Hepatic stellate cell (primary cell): ENCODE measurements around the gene PPM1M.
A peak's percentile ranks its signal among the peaks of the same experiment; 100 is the strongest.
"Not testable (repeated sequence)": the region's sequence is repeated elsewhere in the genome, so short reads cannot be mapped to it uniquely, and the experiment has no call there.

ENCODE experiments used
- DNase-seq: peaks from one replicate; pipeline ENCODE4 v3.0.0; 2011; ENCODE audit warnings: low spot score

PPM1M gene

GRCh38 chr3:52247409-52248164 lies 2.0 kb downstream of the PPM1M start:
- DNase-seq = no peak

- no peak for DNase-seq
These were observed 2.6 kb downstream of the PPM1M start for GRCh38 chr3:52248165-52248541.

- DNase-seq = no peak
These were observed 3.4 kb downstream of the PPM1M start for GRCh38 chr3:52248816-52249547.

GRCh38 chr3:52249683-52250082 lies 4.1 kb downstream of the PPM1M start:
- no peak for DNase-seq

- DNase-seq = no peak
These were observed 4.6 kb downstream of the PPM1M start for GRCh38 chr3:52250122-52250521.

- DNase-seq = no peak
These were observed 8.1 kb downstream of the PPM1M start for GRCh38 chr3:52253314-52254304.

GRCh38 chr3:52254608-52255007 lies 9.0 kb downstream of the PPM1M start:
- DNase-seq = no peak

GRCh38 chr3:52256159-52256558 lies 10.6 kb downstream of the PPM1M start:
- no peak for DNase-seq

GRCh38 chr3:52256622-52257021 lies 11.1 kb downstream of the PPM1M start:
- DNase-seq = no peak

- no peak for DNase-seq
These were observed 12.4 kb downstream of the PPM1M start for GRCh38 chr3:52257911-52258310.

- DNase-seq = no peak
These were observed 13.5 kb downstream of the PPM1M start for GRCh38 chr3:52259035-52259434.

- DNase-seq = no peak
These were observed 13.9 kb downstream of the PPM1M start for GRCh38 chr3:52259448-52259847.

GRCh38 chr3:52262447-52262846 lies 16.9 kb downstream of the PPM1M start:
- DNase-seq = no peak

- DNase-seq = no peak
These were observed 19.8 kb downstream of the PPM1M start for GRCh38 chr3:52265387-52265786.

GRCh38 chr3:52268036-52268435 lies 22.5 kb downstream of the PPM1M start:
- DNase-seq = no peak

GRCh38 chr3:52269776-52270175 lies 24.2 kb downstream of the PPM1M start:
- no peak for DNase-seq

GRCh38 chr3:52270252-52270754 lies 24.7 kb downstream of the PPM1M start:
- no peak for DNase-seq

GRCh38 chr3:52272172-52272571 lies 26.6 kb downstream of the PPM1M start:
- not testable (repeated sequence) for DNase-seq

- no peak for DNase-seq
These were observed 27.3 kb downstream of the PPM1M start for GRCh38 chr3:52272831-52273230.

- not testable (repeated sequence) for DNase-seq
These were observed 29.2 kb downstream of the PPM1M start for GRCh38 chr3:52274781-52275180.

- DNase-seq = peak; percentile 55
These were observed 31.8 kb downstream of the PPM1M start for GRCh38 chr3:52277071-52277964.
